ENCODE data around the gene ACACB.

ACACB gene

DNA sequence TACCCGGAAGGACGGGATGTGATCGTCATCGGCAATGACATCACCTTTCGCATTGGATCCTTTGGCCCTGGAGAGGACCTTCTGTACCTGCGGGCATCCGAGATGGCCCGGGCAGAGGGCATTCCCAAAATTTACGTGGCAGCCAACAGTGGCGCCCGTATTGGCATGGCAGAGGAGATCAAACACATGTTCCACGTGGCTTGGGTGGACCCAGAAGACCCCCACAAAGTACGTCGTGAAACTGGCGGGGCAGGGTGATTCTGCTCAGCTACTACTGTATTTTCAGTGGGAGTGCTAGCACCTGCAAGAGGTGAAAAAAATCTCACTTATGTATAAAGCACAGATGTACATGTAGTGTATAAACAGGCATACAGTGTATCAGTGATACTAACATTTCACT is 129.8 kb downstream of the ACACB start:
- no peak overlapping the region for H3K4me3 ChIP-seq (ENCODE audit: insufficient read depth, low read depth, low read length)
- no peaks in the 10 kb centered on the region for H3K36me3 ChIP-seq (ENCODE audit: control insufficient read depth, insufficient read depth, low read length)
- WGBS, 2 experiments = 96% methylated on average over 15 of the region's 15 CpGs
- H3K9me3 ChIP-seq (ENCODE audit: control insufficient read depth, low read length) = no peaks in the 10 kb centered on the region
- H3K27me3 ChIP-seq (ENCODE audit: control insufficient read depth, insufficient read depth, low read length, poor library complexity, severe bottlenecking) = no peaks in the 10 kb centered on the region
- no peaks in the 10 kb centered on the region for H3K4me1 ChIP-seq (ENCODE audit: control insufficient read depth, insufficient read depth, low read length)
- H3K27ac ChIP-seq (ENCODE audit: insufficient read depth, low read depth, low read length, poor library complexity, severe bottlenecking) = no peak overlapping the region

- Histone ChIP-seq H3K27me3 (ENCODE audit: control insufficient read depth, insufficient read depth, low read length, poor library complexity, severe bottlenecking) (no peaks in the 10 kb centered on the region), H3K4me1 (ENCODE audit: control insufficient read depth, insufficient read depth, low read length) (no peaks in the 10 kb centered on the region), H3K36me3 (ENCODE audit: control insufficient read depth, insufficient read depth, low read length) (no peaks in the 10 kb centered on the region), H3K9me3 (ENCODE audit: control insufficient read depth, low read length) (no peaks in the 10 kb centered on the region), H3K27ac (ENCODE audit: insufficient read depth, low read depth, low read length, poor library complexity, severe bottlenecking) (no peak overlapping the region), H3K4me3 (ENCODE audit: insufficient read depth, low read depth, low read length) (no peak overlapping the region)
- WGBS, 2 experiments = 94 to 97% methylated on average over 9 of the region's 9 CpGs
These were observed 131.7 kb downstream of the ACACB start for GRCh38 chr12:109247831-109248654.

- H3K9me3 ChIP-seq (ENCODE audit: control insufficient read depth, low read length) = peaks cover 3% of the 10 kb centered on the region
- no peak overlapping the region for H3K27ac ChIP-seq (ENCODE audit: insufficient read depth, low read depth, low read length, poor library complexity, severe bottlenecking)
- H3K4me3 ChIP-seq (ENCODE audit: insufficient read depth, low read depth, low read length) = no peak overlapping the region
- WGBS, 2 experiments = 93 to 95% methylated on average over 1 of the region's 1 CpG
- no peaks in the 10 kb centered on the region for H3K27me3 ChIP-seq (ENCODE audit: control insufficient read depth, insufficient read depth, low read length, poor library complexity, severe bottlenecking)
- no peaks in the 10 kb centered on the region for H3K36me3 ChIP-seq (ENCODE audit: control insufficient read depth, insufficient read depth, low read length)
- no peaks in the 10 kb centered on the region for H3K4me1 ChIP-seq (ENCODE audit: control insufficient read depth, insufficient read depth, low read length)
These were observed 134.1 kb downstream of the ACACB start for GRCh38 chr12:109250523-109250922.

- Histone ChIP-seq H3K9me3 (ENCODE audit: control insufficient read depth, low read length) (peaks cover 3% of the 10 kb centered on the region), H3K4me1 (ENCODE audit: control insufficient read depth, insufficient read depth, low read length) (no peaks in the 10 kb centered on the region), H3K36me3 (ENCODE audit: control insufficient read depth, insufficient read depth, low read length) (no peaks in the 10 kb centered on the region), H3K27ac (ENCODE audit: insufficient read depth, low read depth, low read length, poor library complexity, severe bottlenecking) (no peak overlapping the region), H3K4me3 (ENCODE audit: insufficient read depth, low read depth, low read length) (no peak overlapping the region), H3K27me3 (ENCODE audit: control insufficient read depth, insufficient read depth, low read length, poor library complexity, severe bottlenecking) (no peaks in the 10 kb centered on the region)
- 93 to 95% methylated on average over 4 of the region's 4 CpGs for WGBS, 2 experiments
These were observed 136.4 kb downstream of the ACACB start for GRCh38 chr12:109252799-109253198.

DNA sequence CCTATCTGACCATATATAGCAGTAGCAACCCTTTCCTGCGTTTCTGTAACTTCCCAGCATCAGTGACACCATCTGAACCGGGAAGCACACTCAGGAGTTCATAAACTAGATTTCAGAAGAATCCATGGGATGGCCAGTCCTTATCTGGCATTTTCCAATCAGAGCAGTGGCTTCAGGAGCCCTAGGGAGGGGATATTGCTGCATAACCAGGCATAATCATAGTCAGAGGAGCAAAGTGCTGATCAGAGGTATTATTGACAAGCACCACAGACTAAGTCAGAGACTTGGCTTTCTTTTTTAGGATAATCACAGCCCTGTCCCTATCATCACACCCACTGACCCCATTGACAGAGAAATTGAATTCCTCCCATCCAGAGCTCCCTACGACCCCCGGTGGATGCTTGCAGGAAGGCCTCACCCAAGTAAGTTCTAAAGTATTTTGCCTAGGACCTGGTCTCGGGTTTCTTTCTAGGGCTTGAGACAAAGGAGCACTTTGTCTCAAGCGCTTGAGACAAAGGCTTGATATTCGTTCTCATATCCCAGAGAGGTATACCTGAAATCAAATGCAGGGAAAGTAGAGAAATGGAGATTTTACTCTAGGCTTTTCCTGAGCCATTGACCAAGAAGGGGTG is 137.6 kb downstream of the ACACB start:
- 94 to 96% methylated on average over 7 of the region's 7 CpGs for WGBS, 2 experiments
- Histone ChIP-seq H3K27ac (ENCODE audit: insufficient read depth, low read depth, low read length, poor library complexity, severe bottlenecking) (no peak overlapping the region), H3K9me3 (ENCODE audit: control insufficient read depth, low read length) (peaks cover 3% of the 10 kb centered on the region), H3K4me3 (ENCODE audit: insufficient read depth, low read depth, low read length) (no peak overlapping the region), H3K27me3 (ENCODE audit: control insufficient read depth, insufficient read depth, low read length, poor library complexity, severe bottlenecking) (no peaks in the 10 kb centered on the region), H3K4me1 (ENCODE audit: control insufficient read depth, insufficient read depth, low read length) (no peaks in the 10 kb centered on the region), H3K36me3 (ENCODE audit: control insufficient read depth, insufficient read depth, low read length) (no peaks in the 10 kb centered on the region)

GRCh38 chr12:109255377-109255776 is 139.0 kb downstream of the ACACB start:
- WGBS, 2 experiments = 63 to 70% methylated on average over 5 of the region's 5 CpGs
- H3K36me3 ChIP-seq (ENCODE audit: control insufficient read depth, insufficient read depth, low read length) = no peaks in the 10 kb centered on the region
- H3K27me3 ChIP-seq (ENCODE audit: control insufficient read depth, insufficient read depth, low read length, poor library complexity, severe bottlenecking) = no peaks in the 10 kb centered on the region
- H3K4me3 ChIP-seq (ENCODE audit: insufficient read depth, low read depth, low read length) = no peak overlapping the region
- H3K27ac ChIP-seq (ENCODE audit: insufficient read depth, low read depth, low read length, poor library complexity, severe bottlenecking) = no peak overlapping the region
- H3K9me3 ChIP-seq (ENCODE audit: control insufficient read depth, low read length) = peaks cover 3% of the 10 kb centered on the region
- no peaks in the 10 kb centered on the region for H3K4me1 ChIP-seq (ENCODE audit: control insufficient read depth, insufficient read depth, low read length)

- WGBS, 2 experiments = 94% methylated on average over 8 of the region's 8 CpGs
- H3K27ac ChIP-seq (ENCODE audit: insufficient read depth, low read depth, low read length, poor library complexity, severe bottlenecking) = no peak overlapping the region
- peaks cover 3% of the 10 kb centered on the region for H3K9me3 ChIP-seq (ENCODE audit: control insufficient read depth, low read length)
- H3K4me3 ChIP-seq (ENCODE audit: insufficient read depth, low read depth, low read length) = no peak overlapping the region
- H3K4me1 ChIP-seq (ENCODE audit: control insufficient read depth, insufficient read depth, low read length) = no peaks in the 10 kb centered on the region
- no peaks in the 10 kb centered on the region for H3K27me3 ChIP-seq (ENCODE audit: control insufficient read depth, insufficient read depth, low read length, poor library complexity, severe bottlenecking)
- no peaks in the 10 kb centered on the region for H3K36me3 ChIP-seq (ENCODE audit: control insufficient read depth, insufficient read depth, low read length)
These were observed 139.6 kb downstream of the ACACB start for GRCh38 chr12:109256011-109256410.

- 93 to 94% methylated on average over 6 of the region's 6 CpGs for WGBS, 2 experiments
- Histone ChIP-seq H3K27me3 (ENCODE audit: control insufficient read depth, insufficient read depth, low read length, poor library complexity, severe bottlenecking) (no peaks in the 10 kb centered on the region), H3K36me3 (ENCODE audit: control insufficient read depth, insufficient read depth, low read length) (no peaks in the 10 kb centered on the region), H3K4me1 (ENCODE audit: control insufficient read depth, insufficient read depth, low read length) (no peaks in the 10 kb centered on the region), H3K4me3 (ENCODE audit: insufficient read depth, low read depth, low read length) (no peak overlapping the region), H3K9me3 (ENCODE audit: control insufficient read depth, low read length) (peaks cover 3% of the 10 kb centered on the region), H3K27ac (ENCODE audit: insufficient read depth, low read depth, low read length, poor library complexity, severe bottlenecking) (no peak overlapping the region)
These were observed 141.8 kb downstream of the ACACB start for GRCh38 chr12:109258201-109258600.

- H3K4me1 ChIP-seq (ENCODE audit: control insufficient read depth, insufficient read depth, low read length) = no peaks in the 10 kb centered on the region
- no peak overlapping the region for H3K4me3 ChIP-seq (ENCODE audit: insufficient read depth, low read depth, low read length)
- H3K27me3 ChIP-seq (ENCODE audit: control insufficient read depth, insufficient read depth, low read length, poor library complexity, severe bottlenecking) = no peaks in the 10 kb centered on the region
- peaks cover under 1% of the 10 kb centered on the region for H3K9me3 ChIP-seq (ENCODE audit: control insufficient read depth, low read length)
- no peaks in the 10 kb centered on the region for H3K36me3 ChIP-seq (ENCODE audit: control insufficient read depth, insufficient read depth, low read length)
- H3K27ac ChIP-seq (ENCODE audit: insufficient read depth, low read depth, low read length, poor library complexity, severe bottlenecking) = no peak overlapping the region
- 85 to 86% methylated on average over 16 of the region's 16 CpGs for WGBS, 2 experiments
These were observed 142.5 kb downstream of the ACACB start for GRCh38 chr12:109258607-109259544.

DNA sequence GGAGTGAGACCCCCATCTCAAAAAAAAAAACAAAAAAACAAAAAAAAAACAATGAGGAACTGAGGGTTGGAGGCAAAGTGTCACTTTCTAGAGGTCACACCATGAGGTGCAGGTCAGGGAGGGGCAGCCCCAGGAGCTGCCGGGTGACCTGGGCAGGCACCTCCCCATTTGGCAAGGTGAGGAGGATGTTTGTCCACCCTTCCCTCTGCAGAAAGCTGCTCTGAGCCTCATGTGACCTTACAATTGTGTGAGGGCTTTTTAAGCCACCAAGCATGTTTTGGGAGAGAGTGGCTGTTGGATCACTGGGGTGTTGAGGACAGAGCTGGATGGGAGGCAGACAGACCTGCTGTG is 143.1 kb downstream of the ACACB start:
- WGBS, 2 experiments = 91 to 100% methylated on average over 1 of the region's 1 CpG
- Histone ChIP-seq H3K4me3 (ENCODE audit: insufficient read depth, low read depth, low read length) (no peak overlapping the region), H3K36me3 (ENCODE audit: control insufficient read depth, insufficient read depth, low read length) (no peaks in the 10 kb centered on the region), H3K9me3 (ENCODE audit: control insufficient read depth, low read length) (no peaks in the 10 kb centered on the region), H3K27ac (ENCODE audit: insufficient read depth, low read depth, low read length, poor library complexity, severe bottlenecking) (no peak overlapping the region), H3K4me1 (ENCODE audit: control insufficient read depth, insufficient read depth, low read length) (no peaks in the 10 kb centered on the region), H3K27me3 (ENCODE audit: control insufficient read depth, insufficient read depth, low read length, poor library complexity, severe bottlenecking) (no peaks in the 10 kb centered on the region)

All from ectodermal cell (in vitro differentiated cells).